A673 (cell line): ENCODE measurements around the gene GAD2. TPM values are rescaled to one million over a fixed set of nuclear protein-coding genes. Genes with fewer than 3 reads are reported as not detected.

Experiments used
- BruUV-seq: library from RNA; stranded (reverse); fragments of 400-500 nt; replicated peaks from 2 replicates; lab custom pipeline; 2021; lab: Mats Ljungman, UMichigan
- CTCF ChIA-PET: fragments of 300-600 bp; sonication (Branson Sonifier 250); formaldehyde crosslinking; loops from one replicate; lab custom pipeline; 2022; ENCODE audit warnings: antibody characterized with exemption; lab: Charles Lee
- POLR2A ChIA-PET: fragments of 300-600 bp; sonication (Branson Sonifier 250); formaldehyde crosslinking; loops from one replicate; lab custom pipeline; 2022; ENCODE audit warnings: antibody characterized with exemption; ENCODE audit not compliant: low non-redundant PET; lab: Charles Lee
- DNase-seq: peaks from one replicate; pipeline ENCODE4 v3.0.0-alpha.2; 2015; ENCODE audit warnings: low spot score
- H3K27ac ChIP-seq: fragments of 200-600 bp; sonication (generic); 2 replicates; pipeline ENCODE4 v1.5.1; 2016; ENCODE audit warnings: mixed run types, low read depth, mild to moderate bottlenecking, mixed read lengths, antibody characterized with exemption, low read length; ENCODE audit not compliant: poor library complexity, severe bottlenecking
- H3K27me3 ChIP-seq: fragments of 200-600 bp; sonication (generic); replicated peaks from 2 replicates; pipeline ENCODE4 v1.6.1; 2017; ENCODE audit warnings: mixed run types, low read depth, mild to moderate bottlenecking, mixed read lengths, antibody characterized with exemption, low read length; ENCODE audit not compliant: insufficient read depth, poor library complexity
- H3K36me3 ChIP-seq: fragments of 200-600 bp; sonication (generic); 2 replicates; pipeline ENCODE4 v1.6.1; 2016; ENCODE audit warnings: mixed run types, mild to moderate bottlenecking, mixed read lengths, antibody characterized with exemption, low read length; ENCODE audit not compliant: insufficient read depth, poor library complexity, severe bottlenecking
- H3K4me1 ChIP-seq: fragments of 200-600 bp; sonication (generic); 2 replicates; pipeline ENCODE4 v1.6.1; 2017; ENCODE audit warnings: mixed run types, mild to moderate bottlenecking, mixed read lengths, antibody characterized with exemption, low read length; ENCODE audit not compliant: insufficient read depth, poor library complexity, severe bottlenecking
- H3K4me3 ChIP-seq: fragments of 200-600 bp; sonication (generic); 2 replicates; pipeline ENCODE4 v1.5.1; 2016; ENCODE audit warnings: low read depth, mixed run types, mild to moderate bottlenecking, mixed read lengths, low read length; ENCODE audit not compliant: poor library complexity, severe bottlenecking
- H3K9me3 ChIP-seq: fragments of 200-600 bp; sonication (generic); 2 replicates; pipeline ENCODE4 v1.6.1; 2016; ENCODE audit warnings: mixed run types, low read depth, mild to moderate bottlenecking, mixed read lengths, antibody characterized with exemption, low read length; ENCODE audit not compliant: poor library complexity, severe bottlenecking
- EZH2 ChIP-seq: fragments of 200-600 bp; sonication (generic); IDR thresholded peaks from 2 replicates; pipeline ENCODE4 v1.6.1; 2017; ENCODE audit warnings: borderline replicate concordance, low read depth, mild to moderate bottlenecking, mixed read lengths, antibody characterized with exemption, low read length; ENCODE audit not compliant: poor library complexity, severe bottlenecking
- intact Hi-C: fragments of 100-400 bp; cut with micrococcal nuclease; formaldehyde crosslinking; loops from one replicate; pipeline ENCODE4 v1.10.0; 2022; ENCODE audit not compliant: unreplicated experiment
- total RNA-seq: library from RNA; stranded (reverse); gene quantifications from 2 replicates; pipeline ENCODE4 v1.2.3, GENCODE V29; 2021
- TF ChIP-seq, protein P1 (sequence below): fragments of 300-800, 200-600 bp; sonication (generic); conservative IDR thresholded peaks from 2 replicates; pipeline ENCODE4 v1.5.1; 2017; ENCODE audit warnings: low read depth, mild to moderate bottlenecking, antibody characterized with exemption, low read length, moderate library complexity, mixed read lengths

The GAD2 gene
- total RNA-seq, 1 experiment from 2014 or later: 0.28 TPM

DNA sequence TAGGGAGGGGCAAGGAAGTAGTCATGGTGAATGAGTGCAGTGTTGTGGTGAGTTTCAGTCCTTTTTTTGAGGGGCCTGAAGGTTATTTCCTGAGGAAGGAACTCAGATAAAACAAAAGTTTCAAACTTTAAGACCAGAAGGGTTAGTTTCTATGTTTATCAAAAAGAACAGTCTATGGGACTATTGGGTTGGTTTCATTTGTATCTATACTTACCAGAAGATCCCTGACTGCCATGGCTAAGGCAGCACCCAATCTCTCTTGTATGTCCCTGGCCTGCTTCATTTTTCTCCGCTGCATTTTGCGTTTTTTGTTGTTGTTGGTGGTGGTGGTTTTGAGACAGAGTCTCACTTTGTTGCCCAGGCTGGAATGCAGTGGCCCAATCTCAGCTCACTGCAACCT is 19.3 kb upstream of the GAD2 start:
- no peak overlapping the region for H3K27ac ChIP-seq
- no peaks in the 10 kb centered on the region for H3K4me1 ChIP-seq
- no peak overlapping the region for H3K4me3 ChIP-seq
- DNase-seq: no peak
- BruUV-seq: no TSS peak
- intact Hi-C loops: no loop called here
- no peaks in the 10 kb centered on the region for H3K36me3 ChIP-seq
- no peaks in the 10 kb centered on the region for H3K9me3 ChIP-seq
- ChIA-PET POLR2A (no interaction called here), CTCF (no interaction called here)
- H3K27me3 ChIP-seq: no peaks in the 10 kb centered on the region
- TF ChIP-seq, protein P1, sequence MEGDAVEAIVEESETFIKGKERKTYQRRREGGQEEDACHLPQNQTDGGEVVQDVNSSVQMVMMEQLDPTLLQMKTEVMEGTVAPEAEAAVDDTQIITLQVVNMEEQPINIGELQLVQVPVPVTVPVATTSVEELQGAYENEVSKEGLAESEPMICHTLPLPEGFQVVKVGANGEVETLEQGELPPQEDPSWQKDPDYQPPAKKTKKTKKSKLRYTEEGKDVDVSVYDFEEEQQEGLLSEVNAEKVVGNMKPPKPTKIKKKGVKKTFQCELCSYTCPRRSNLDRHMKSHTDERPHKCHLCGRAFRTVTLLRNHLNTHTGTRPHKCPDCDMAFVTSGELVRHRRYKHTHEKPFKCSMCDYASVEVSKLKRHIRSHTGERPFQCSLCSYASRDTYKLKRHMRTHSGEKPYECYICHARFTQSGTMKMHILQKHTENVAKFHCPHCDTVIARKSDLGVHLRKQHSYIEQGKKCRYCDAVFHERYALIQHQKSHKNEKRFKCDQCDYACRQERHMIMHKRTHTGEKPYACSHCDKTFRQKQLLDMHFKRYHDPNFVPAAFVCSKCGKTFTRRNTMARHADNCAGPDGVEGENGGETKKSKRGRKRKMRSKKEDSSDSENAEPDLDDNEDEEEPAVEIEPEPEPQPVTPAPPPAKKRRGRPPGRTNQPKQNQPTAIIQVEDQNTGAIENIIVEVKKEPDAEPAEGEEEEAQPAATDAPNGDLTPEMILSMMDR: no peak
- no peak for TF ChIP-seq EZH2

DNA sequence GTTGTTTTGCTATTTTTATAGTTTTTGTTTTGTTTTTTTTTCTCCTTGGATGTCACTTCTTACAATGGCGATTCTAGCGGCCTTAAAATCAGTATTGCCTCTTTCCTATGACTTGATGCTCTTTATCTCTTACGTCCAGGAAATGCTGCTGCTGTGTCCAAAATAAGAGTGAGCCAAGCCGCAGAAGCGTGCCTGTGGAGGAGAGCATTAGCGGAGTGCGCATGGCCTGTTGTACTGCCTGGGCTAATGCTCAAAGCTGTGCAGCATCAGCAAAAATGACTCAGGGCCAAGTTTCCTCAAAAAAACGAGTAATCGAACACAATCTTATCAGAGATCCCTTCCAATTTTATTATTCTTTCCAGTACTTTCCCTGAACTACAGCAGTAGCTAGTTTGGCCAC is 18.5 kb upstream of the GAD2 start:
- ChIA-PET POLR2A (no interaction called here), CTCF (no interaction called here)
- no peak overlapping the region for H3K4me3 ChIP-seq
- BruUV-seq: no TSS peak
- H3K4me1 ChIP-seq: no peaks in the 10 kb centered on the region
- H3K36me3 ChIP-seq: no peaks in the 10 kb centered on the region
- no peak for DNase-seq
- H3K27me3 ChIP-seq: no peaks in the 10 kb centered on the region
- H3K27ac ChIP-seq: no peak overlapping the region
- H3K9me3 ChIP-seq: no peaks in the 10 kb centered on the region
- intact Hi-C loops: no loop called here
- TF ChIP-seq, protein P1: no peak
- TF ChIP-seq EZH2: no peak

DNA sequence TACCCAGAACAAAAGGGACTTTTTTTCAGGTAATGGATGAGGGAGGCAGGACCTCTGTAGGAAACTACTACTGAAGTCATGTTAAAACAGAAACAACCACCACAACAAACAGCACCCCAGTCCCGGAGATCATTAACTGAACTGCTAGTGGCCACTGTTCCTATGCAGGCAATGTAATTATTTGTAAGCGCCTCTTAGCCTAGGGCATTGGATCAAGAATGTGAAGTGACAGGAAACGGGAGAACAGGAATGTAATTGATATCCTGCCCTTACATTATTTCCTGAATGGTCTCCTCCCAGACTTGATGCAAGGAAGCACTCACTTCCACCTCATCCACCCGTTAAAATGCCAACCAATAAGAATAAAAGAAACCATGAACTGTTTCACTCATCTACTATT is 16.7 kb upstream of the GAD2 start:
- no peaks in the 10 kb centered on the region for H3K27me3 ChIP-seq
- intact Hi-C loops: no loop called here
- DNase-seq: peak; percentile 69
- POLR2A ChIA-PET: no interaction called here
- H3K36me3 ChIP-seq: no peaks in the 10 kb centered on the region
- no peaks in the 10 kb centered on the region for H3K9me3 ChIP-seq
- BruUV-seq: no TSS peak
- no peaks in the 10 kb centered on the region for H3K4me1 ChIP-seq
- CTCF ChIA-PET: no interaction called here
- H3K27ac ChIP-seq: no peak overlapping the region
- H3K4me3 ChIP-seq: no peak overlapping the region
- no peak for TF ChIP-seq EZH2
- TF ChIP-seq, protein P1: no peak
